Stomach (tissue), 4 donors: ENCODE data around the gene C2orf92.

Source experiments
- CTCF ChIP-seq, 7 experiments: fragments of 450-650 bp in 4 of 7; fragments of 200-600 bp in 3 of 7; sonication (generic) in 3 of 7; IDR thresholded peaks; one replicate each; pipeline ENCODE4 v1.5.1; 2016 to 2019; ENCODE audit warnings: antibody characterized with exemption in 7 of 7, control low read depth in 2 of 7, mild to moderate bottlenecking in 1 of 7
- POLR2AphosphoS5 ChIP-seq, 3 donors: sonication (generic); formaldehyde crosslinking; IDR thresholded peaks; one replicate each; pipeline ENCODE4 v1.6.1; 2016; ENCODE audit warnings: antibody characterized with exemption in 3 of 3

- no peak for TF ChIP-seq CTCF (IDR thresholded peaks at IDR 0.05)
- no peak for TF ChIP-seq POLR2AphosphoS5 (IDR thresholded peaks at IDR 0.05)
Observed at GRCh38 chr2:97724946-97725688, 55.6 kb downstream of the C2orf92 start.
